NCI-H2196 (cell line): Measurements from ENCODE around the gene POLD2.
A peak's percentile ranks its signal among the peaks of the same experiment; 100 is the strongest.

Experiments
- DNase-seq: peaks from one replicate; lab custom pipeline; 2025; ENCODE audit not compliant: unreplicated experiment; lab: John Stamatoyannopoulos, UW

The POLD2 gene

GRCh38 chr7:44102846-44103565, 20.3 kb downstream of the POLD2 start:
- DNase-seq: no peak

- DNase-seq: no peak
These were observed 21.1 kb downstream of the POLD2 start for GRCh38 chr7:44101966-44102845.

- DNase-seq: no peak
These were observed 21.9 kb downstream of the POLD2 start for GRCh38 chr7:44101303-44101965.

GRCh38 chr7:44100458-44101302, 22.7 kb downstream of the POLD2 start:
- no peak for DNase-seq

- DNase-seq: no peak
These were observed 23.7 kb downstream of the POLD2 start for GRCh38 chr7:44099669-44100068.

GRCh38 chr7:44098092-44099068, 25.0 kb downstream of the POLD2 start:
- DNase-seq: no peak

GRCh38 chr7:44097064-44097932, 26.1 kb downstream of the POLD2 start:
- peak; percentile 9 for DNase-seq

GRCh38 chr7:44096326-44096881, 26.9 kb downstream of the POLD2 start:
- no peak for DNase-seq

- no peak for DNase-seq
These were observed 27.6 kb downstream of the POLD2 start for GRCh38 chr7:44095781-44096180.

- no peak for DNase-seq
These were observed 28.3 kb downstream of the POLD2 start for GRCh38 chr7:44094883-44095592.

GRCh38 chr7:44094365-44094764, 29.0 kb downstream of the POLD2 start:
- no peak for DNase-seq

GRCh38 chr7:44093102-44093641, 30.2 kb downstream of the POLD2 start:
- DNase-seq: no peak

- DNase-seq: no peak
These were observed 35.2 kb downstream of the POLD2 start for GRCh38 chr7:44087911-44088838.

- DNase-seq: no peak
These were observed 36.7 kb downstream of the POLD2 start for GRCh38 chr7:44086627-44087026.

GRCh38 chr7:44085546-44085945, 37.8 kb downstream of the POLD2 start:
- no peak for DNase-seq

- DNase-seq: no peak
These were observed 38.6 kb downstream of the POLD2 start for GRCh38 chr7:44084701-44085100.
